ENCODE results near the gene ZNF687.

ZNF687 gene

GRCh38 chr1:151281969-151282882 lies at the start of gene ZNF687:
Gene ZNF687 (plus strand): TSS chr1:151282299. CDS start chr1:151286292, 3,993 bp downstream.
- DNase-seq: peak; percentile 100

GRCh38 chr1:151235235-151235634 lies 46.9 kb upstream of the ZNF687 start:
- DNase-seq: no peak

GRCh38 chr1:151237678-151238466 lies 44.2 kb upstream of the ZNF687 start:
- peak; percentile 73 for DNase-seq

- DNase-seq: peak; percentile 12
These were observed 43.7 kb upstream of the ZNF687 start for GRCh38 chr1:151238467-151238739.

- no peak for DNase-seq
These were observed 39.7 kb upstream of the ZNF687 start for GRCh38 chr1:151242442-151242841.

- no peak for DNase-seq
These were observed 38.3 kb upstream of the ZNF687 start for GRCh38 chr1:151243683-151244216.

GRCh38 chr1:151246786-151247185 lies 35.3 kb upstream of the ZNF687 start:
- no peak for DNase-seq

GRCh38 chr1:151251656-151252470 lies 30.2 kb upstream of the ZNF687 start:
- DNase-seq: peak; percentile 82

GRCh38 chr1:151254217-151255213 lies 27.6 kb upstream of the ZNF687 start, which contains the start of gene PSMD4:
Gene PSMD4 (plus strand): TSS chr1:151254734. CDS start chr1:151254783, 49 bp downstream.
- DNase-seq: peak; percentile 98

- no peak for DNase-seq
These were observed 26.7 kb upstream of the ZNF687 start for GRCh38 chr1:151255381-151255780.

GRCh38 chr1:151259351-151259750 lies 22.7 kb upstream of the ZNF687 start:
- no peak for DNase-seq

GRCh38 chr1:151265446-151266236 lies 16.5 kb upstream of the ZNF687 start:
- DNase-seq: no peak

- DNase-seq: no peak
These were observed 15.8 kb upstream of the ZNF687 start for GRCh38 chr1:151266315-151266714.

GRCh38 chr1:151266821-151267220 lies 15.3 kb upstream of the ZNF687 start:
- no peak for DNase-seq

GRCh38 chr1:151267760-151268159 lies 14.3 kb upstream of the ZNF687 start:
- no peak for DNase-seq

- DNase-seq: no peak
These were observed 8.1 kb upstream of the ZNF687 start for GRCh38 chr1:151273924-151274466.

GRCh38 chr1:151275341-151275740 lies 6.8 kb upstream of the ZNF687 start:
- DNase-seq: peak; percentile 18

GRCh38 chr1:151277249-151277648 lies 4.8 kb upstream of the ZNF687 start:
- peak; percentile 94 for DNase-seq

GRCh38 chr1:151281225-151281968 lies 702 bp upstream of the ZNF687 start:
- peak; percentile 99 for DNase-seq

All from suppressor macrophage treated with lipopolysaccharide for 4 hours (primary cell).